Adrenal gland (tissue), 5 donors: Measurements from ENCODE around the gene MDFIC2.

Source experiments
- POLR2A ChIP-seq, 2 donors: fragments of 450-650 bp; IDR thresholded peaks; one replicate each; pipeline ENCODE4 v1.6.1; 2017; ENCODE audit warnings: antibody characterized with exemption in 2 of 2, mild to moderate bottlenecking in 2 of 2, moderate library complexity in 1 of 2
- TF ChIP-seq, protein P1 (sequence below), 6 experiments: fragments of 450-650 bp in 4 of 6; fragments of 200-600 bp in 2 of 6; sonication (generic) in 1 of 6; IDR thresholded peaks; 1 replicate in 5 of 6; 2 replicates in 1 of 6; pipeline versions ENCODE4 v1.5.1 to v1.8.0; 2016 to 2021; ENCODE audit warnings: antibody characterized with exemption in 6 of 6, mild to moderate bottlenecking in 2 of 6, moderate library complexity in 1 of 6
- donor health status: DM: no; HTN: no; CAD: no.

- TF ChIP-seq, protein P1, sequence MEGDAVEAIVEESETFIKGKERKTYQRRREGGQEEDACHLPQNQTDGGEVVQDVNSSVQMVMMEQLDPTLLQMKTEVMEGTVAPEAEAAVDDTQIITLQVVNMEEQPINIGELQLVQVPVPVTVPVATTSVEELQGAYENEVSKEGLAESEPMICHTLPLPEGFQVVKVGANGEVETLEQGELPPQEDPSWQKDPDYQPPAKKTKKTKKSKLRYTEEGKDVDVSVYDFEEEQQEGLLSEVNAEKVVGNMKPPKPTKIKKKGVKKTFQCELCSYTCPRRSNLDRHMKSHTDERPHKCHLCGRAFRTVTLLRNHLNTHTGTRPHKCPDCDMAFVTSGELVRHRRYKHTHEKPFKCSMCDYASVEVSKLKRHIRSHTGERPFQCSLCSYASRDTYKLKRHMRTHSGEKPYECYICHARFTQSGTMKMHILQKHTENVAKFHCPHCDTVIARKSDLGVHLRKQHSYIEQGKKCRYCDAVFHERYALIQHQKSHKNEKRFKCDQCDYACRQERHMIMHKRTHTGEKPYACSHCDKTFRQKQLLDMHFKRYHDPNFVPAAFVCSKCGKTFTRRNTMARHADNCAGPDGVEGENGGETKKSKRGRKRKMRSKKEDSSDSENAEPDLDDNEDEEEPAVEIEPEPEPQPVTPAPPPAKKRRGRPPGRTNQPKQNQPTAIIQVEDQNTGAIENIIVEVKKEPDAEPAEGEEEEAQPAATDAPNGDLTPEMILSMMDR (IDR thresholded peaks at IDR 0.05), result no peak
- no peak for TF ChIP-seq POLR2A (IDR thresholded peaks at IDR 0.05)
These were observed 2.6 kb upstream of the MDFIC2 start for GRCh38 chr3:70315021-70315420.
